NCI-H2196 treated with DMSO at 0.1 percent for 48 hours (cell line): ENCODE data around the gene DEPDC1B.
"Not testable (repeated sequence)": the region's sequence is repeated elsewhere in the genome, so short reads cannot be mapped to it uniquely, and the experiment has no call there.

Experiments
- DNase-seq: peaks from one replicate; lab custom pipeline; 2025; ENCODE audit not compliant: unreplicated experiment; lab: John Stamatoyannopoulos, UW

The DEPDC1B gene

DNA sequence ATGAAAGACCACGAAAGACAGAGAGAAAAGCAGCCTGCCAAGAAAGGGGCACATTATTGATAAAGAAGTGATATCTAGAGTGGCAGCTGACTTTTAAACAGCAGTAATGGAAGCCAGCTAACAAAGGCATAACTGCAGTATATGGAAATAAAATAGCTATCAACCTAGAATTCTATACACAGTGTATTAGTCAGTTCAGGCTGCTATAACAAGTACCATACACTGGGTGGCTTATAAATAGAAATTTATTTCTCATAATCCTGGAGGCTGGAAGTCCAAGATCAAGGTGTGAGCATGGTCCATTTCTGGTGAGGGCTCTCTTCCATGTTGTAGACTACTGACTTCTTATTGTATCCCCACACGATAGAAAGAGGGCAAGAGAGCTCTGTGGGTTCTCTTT, 109.8 kb downstream of the DEPDC1B start:
- no peak for DNase-seq

DNA sequence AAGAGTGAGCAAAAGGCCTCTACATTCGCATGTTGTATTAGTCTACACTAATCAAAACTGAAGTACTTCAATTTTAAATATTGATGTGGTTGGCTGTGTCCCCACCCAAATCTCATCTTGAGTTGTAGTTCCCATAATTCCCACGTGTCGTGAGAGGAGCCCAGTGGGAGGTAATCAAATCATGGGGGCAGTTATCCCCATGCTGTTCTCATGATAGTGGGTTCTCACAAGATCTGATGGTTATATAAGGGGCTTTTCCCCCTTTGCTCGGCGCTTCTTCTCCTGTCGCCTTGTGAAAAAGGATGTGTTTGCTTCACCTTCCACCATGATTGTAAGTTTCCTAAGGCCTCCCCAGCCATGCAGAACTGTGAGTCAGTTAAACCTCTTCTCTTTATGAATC, 112.7 kb downstream of the DEPDC1B start:
- DNase-seq, result not testable (repeated sequence)

DNA sequence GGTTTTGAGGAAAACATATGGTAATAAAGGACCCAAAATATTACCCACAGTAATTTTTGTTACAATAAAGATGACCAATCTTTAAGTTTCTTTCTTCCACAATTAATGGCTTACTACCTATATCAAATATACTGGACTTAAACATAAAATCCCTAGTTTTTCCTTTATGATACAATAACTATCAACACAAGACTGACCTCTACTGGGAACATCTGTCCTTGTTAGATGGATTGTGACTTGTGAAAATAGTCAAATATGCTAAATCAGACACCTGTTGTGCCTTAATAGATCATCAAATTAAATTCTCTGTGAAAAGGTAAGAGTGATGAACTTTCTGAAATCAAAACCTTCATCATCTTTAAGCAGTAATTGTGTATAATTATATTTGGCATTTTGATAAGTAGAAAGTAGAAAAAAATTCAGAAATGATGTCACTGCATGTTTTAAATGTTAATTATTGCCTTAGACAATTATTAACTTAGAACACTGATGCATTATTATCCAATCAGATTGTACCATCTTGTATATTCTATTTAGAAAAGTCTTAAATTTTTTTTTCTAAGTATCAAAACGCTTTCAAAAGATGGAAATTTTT, 113.6 kb downstream of the DEPDC1B start:
- DNase-seq, result no peak

DNA sequence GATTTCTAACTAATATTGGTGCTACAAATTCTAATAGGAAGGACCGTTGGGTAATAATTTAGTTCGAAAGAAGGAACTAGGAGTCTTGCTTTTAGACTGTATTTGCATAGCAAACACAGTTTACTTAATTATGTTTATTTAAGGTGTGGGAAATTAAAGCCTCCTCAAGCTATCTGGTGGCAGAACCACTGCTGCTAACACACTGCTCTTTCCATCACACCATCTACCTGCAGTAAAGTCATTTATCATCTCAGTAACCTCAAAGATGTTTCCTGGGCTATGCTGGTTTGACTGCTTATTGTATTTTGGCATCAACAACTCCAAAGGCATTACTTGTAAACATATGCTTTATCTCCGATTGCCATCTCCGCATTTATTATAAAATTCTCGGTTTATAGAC, 114.3 kb downstream of the DEPDC1B start:
- no peak for DNase-seq

DNA sequence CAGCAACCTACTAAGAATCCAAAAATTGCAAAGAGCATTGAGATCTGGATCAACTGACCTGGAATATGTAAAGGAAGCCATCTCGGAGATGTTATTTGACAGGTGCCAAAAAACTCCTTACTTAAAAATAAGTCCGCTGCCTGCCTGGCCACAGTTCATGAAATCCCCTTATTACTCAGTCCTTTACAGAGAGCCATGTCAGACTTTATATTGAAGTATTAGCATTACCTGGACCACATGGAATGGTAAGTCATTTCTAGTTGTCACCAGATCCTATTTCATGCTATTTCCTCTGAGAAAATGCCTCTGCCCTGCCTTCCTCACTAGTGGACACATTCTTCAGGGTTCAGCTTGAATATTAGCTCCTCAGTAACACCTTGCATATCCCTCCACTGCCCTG, 115.7 kb downstream of the DEPDC1B start:
- DNase-seq, result no peak

DNA sequence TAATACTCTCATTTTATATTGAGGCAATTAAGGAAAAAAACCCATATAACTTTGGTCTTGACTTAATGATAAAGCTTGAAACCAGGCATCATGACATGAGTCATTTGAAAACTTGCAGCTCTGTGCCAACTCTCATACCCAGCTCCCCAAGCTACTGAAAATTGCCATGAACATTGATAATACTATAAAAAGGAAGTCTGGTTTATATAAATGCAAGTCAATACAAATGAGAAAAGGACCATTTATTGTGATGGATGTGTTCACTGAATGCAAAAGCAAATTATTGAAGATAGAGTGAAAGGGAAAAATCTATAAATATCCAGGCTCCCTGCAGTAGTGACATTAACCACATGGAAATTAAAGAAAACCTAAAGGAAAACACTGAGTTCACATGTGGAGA, 116.3 kb downstream of the DEPDC1B start:
- no peak for DNase-seq

DNA sequence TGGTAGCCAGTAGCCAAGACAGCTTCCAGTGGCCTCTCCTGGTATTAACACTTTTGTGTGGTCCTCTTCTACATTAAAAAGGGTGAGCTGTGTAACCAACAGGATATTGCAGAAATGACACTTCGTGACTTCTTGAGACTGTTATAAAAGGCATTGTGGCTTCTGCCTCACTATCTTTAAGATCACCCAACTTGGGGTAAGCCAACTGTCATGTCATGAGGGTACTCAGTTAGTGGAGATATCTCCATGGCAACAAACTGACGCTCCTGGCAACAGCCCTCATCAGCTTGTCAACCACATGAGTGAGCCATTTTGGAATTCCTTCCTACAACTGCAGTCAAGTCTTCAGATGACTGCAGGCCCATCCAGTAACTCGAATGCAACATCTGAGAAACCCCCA, 121.7 kb downstream of the DEPDC1B start:
- no peak for DNase-seq

DNA sequence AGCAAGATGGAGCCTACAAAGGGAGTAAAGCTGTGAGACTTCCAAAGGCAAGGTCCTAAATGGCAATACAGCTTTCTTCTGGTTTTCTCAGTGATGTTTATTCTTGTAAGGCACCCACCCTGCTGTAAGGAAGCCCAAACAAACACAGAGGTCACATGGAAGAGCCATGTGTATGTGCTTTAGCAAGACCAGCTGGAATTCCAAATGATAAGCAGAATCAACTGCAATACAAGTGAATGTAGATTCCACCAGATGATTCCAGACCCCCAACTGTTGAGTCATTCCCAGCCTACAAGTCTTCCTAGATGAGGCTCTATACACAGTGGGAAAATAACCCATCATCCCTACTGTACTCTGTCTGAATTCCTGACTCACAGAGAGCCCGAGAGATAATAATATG, 122.8 kb downstream of the DEPDC1B start:
- DNase-seq, result no peak

DNA sequence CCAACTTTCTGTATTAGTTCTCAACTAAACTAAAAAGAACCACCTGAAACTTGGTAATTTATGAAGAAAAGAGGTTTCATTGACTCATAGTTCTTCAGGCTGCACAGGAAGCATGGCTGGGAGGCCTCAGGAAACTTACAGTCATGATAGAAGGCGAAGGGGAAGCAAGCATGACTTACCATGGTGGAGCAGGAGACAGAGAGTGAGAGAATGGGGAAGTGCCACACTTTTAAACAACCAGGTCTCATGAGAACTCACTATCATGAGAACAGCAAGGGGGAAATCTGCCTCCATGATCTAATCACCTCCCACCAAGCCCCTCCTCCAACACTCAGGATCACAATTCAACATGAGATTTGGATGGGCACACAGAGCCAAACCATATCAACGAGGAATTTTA, 123.5 kb downstream of the DEPDC1B start:
- no peak for DNase-seq

DNA sequence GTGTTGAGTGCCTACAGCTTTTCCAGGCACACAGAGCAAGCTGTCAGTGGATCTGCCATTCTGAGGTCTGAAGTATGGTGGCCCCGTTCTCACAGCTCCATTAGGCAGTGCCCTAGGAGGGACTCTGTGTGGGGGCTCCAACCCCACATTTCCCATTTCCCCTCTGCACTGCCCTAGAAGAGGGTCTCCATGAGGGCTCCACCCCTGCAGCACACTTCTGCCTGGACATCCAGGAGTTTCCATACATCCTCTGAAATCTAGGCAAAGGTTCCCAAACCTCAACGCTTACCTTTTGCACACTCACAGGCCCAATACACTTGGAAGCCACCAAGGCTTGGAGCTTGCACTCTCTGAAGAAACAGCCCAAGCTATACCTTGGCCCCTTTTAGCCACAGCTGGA, 131.3 kb downstream of the DEPDC1B start:
- DNase-seq, result no peak

DNA sequence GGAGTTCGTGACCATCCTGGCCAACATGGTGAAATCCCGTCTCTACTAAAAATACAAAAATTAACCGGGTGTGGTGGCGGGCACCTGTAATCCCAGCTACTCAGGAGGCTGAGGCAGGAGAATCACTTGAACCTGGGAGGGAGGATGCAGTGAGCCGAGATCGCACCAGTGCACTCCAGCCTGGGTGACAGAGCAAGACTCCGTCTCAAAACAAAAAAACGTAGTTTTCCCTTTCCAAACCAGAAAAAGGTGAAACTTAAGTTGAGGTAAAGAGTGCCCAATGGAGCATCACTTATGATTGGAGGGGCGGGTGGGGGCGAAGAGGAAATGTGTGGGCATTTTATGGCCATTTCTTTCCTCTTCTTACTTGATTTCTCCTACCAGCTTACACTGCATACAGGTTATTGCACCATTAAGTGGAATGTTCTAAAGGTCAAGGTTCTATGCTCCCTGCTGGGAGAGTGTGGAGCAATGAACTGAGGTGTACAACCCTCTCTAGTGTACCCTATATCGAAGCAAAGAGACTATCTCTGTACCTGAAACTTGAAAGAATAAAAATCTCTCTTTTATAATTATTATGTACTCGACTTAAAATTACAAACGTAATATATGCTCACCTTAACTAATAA, 136.2 kb downstream of the DEPDC1B start:
- DNase-seq, result no peak

DNA sequence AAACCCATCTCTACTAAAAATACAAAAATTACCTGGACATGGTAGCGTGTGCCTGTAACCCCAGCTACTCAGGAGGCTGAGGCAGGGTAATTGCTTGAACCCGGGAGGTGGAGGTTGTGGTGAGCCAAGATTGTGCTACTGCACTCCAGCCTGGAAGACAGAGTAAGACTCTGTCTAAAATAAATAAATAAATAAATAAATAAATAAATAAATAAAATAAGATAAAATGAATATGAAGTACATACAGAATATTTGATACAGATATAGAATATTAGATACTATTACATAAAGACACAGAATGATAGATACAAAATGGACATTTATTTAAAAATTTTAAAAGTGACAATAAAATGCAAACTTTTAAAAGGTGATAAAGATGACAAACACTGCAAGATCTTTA, 146.7 kb downstream of the DEPDC1B start:
- not testable (repeated sequence) for DNase-seq

DNA sequence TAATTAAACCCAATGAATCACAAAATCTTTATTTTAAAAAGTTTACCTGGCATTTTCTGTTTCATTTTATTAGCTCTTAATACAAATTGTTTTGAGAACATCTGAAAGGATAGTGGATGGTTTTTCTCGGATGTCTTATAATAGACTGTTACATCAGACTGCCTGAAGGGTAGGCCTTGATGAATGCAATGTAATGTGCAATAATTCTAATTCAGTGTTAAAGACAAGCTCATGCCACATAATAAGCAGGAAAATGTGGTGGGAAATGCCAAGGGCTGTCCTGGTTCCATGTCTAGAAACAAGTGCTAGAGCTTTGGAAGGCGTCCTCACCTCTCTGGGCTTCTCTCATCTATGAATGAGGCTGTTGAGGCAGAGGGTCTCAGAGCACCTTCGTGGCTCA, 148.1 kb downstream of the DEPDC1B start:
- no peak for DNase-seq

DNA sequence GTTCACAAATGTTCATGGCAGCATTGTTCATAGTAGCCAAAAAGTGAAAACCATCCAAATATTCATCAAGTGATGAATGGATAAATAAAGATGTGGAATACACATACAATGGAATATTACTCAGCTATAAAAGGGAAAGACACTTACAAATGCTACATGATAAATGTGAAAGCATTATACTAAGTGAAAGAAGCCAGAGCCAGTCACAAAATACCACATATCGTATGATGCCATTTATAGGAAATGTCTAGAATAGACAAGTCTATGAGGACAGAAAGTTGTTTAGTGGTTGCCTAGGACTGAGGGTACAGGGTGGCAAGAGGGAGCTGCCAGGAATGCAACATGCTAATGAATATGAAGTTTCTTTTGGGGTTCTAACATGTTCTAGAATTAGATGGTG, 148.7 kb downstream of the DEPDC1B start:
- no peak for DNase-seq

DNA sequence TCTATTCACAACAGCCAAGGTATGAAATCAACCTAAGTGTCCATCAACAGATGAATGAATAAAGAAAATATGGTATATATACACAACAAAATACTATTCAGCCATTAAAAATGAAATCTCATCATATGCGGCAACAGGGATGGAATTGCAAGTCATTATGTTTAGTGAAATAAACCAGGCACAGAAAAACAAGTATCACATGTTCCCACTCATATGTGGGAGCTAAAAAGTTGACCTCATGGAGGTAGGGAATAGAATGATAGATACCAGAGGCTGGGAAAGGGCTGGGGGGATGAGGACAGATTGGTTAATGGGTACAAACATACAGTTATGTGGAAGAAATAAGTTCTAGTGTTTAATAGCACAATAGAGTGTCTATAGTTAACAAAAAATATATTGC, 149.7 kb downstream of the DEPDC1B start:
- no peak for DNase-seq

DNA sequence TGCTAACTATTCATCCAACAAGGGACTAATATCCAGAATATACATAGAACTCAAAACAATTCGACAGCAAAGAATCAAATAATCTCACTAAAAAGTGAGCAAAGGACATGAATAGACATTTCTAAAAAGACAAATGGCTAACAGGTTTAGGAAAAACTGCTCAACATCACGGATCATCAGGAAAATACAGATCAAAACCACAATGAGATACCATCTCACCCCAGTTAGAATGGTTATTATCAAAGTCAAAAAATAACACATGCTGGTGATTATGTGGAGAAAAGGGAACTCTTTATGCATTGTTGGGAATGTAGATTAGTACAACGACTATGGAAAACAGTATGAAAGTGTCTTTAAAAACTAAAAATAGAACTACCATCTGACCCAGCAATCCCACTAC, 150.1 kb downstream of the DEPDC1B start:
- no peak for DNase-seq
